IMR-90 (cell line): Measurements from ENCODE around the gene EFCAB8. TPM values are rescaled to one million over a fixed set of nuclear protein-coding genes. Genes with fewer than 3 reads are reported as not detected.

ENCODE experiments used
- ATAC-seq: fragments of 200-7000 bp; cut with Tn5 transposase; 2 replicates; pipeline ENCODE4 v1.9.1; 2020; ENCODE audit warnings: low read depth, mild to moderate bottlenecking, moderate library complexity
- BruUV-seq: library from RNA; stranded (reverse); fragments of 400-500 nt; replicated peaks from 2 replicates; lab custom pipeline; 2021; lab: Mats Ljungman, UMichigan
- CTCF ChIA-PET: fragments of 300-600 bp; formaldehyde crosslinking; extraction: SDS; loops from one replicate; lab custom pipeline; 2021; ENCODE audit warnings: antibody characterized with exemption; lab: Yijun Ruan, JAX
- POLR2A ChIA-PET: fragments of 300-600 bp; sonication (Branson Sonifier 250); formaldehyde crosslinking; loops from one replicate; lab custom pipeline; 2022; ENCODE audit warnings: antibody characterized with exemption; ENCODE audit not compliant: unreplicated experiment; lab: Charles Lee
- DNase-seq: peaks from one replicate; pipeline ENCODE4 v3.0.0; 2013
- H2AFZ ChIP-seq: replicated peaks from 2 replicates; pipeline ENCODE3; 2013; ENCODE audit warnings: low read length, mild to moderate bottlenecking; ENCODE audit not compliant: poor library complexity
- H2AK5ac ChIP-seq: 2 replicates; pipeline ENCODE4 v1.6.1; 2013; ENCODE audit warnings: low read depth, low read length, inconsistent platforms
- H2AK9ac ChIP-seq: replicated peaks from 2 replicates; pipeline ENCODE3; 2013; ENCODE audit warnings: mild to moderate bottlenecking, low read depth, low read length, moderate library complexity; ENCODE audit not compliant: poor library complexity
- H2BK120ac ChIP-seq: 2 replicates; pipeline ENCODE4 v1.6.1; 2013; ENCODE audit warnings: low read depth, low read length, inconsistent platforms
- H2BK15ac ChIP-seq: 3 replicates; pipeline ENCODE4 v1.6.1; 2013; ENCODE audit warnings: low read depth, low read length, inconsistent platforms
- H2BK20ac ChIP-seq: 2 replicates; pipeline ENCODE4 v1.6.1; 2013; ENCODE audit warnings: low read depth, mild to moderate bottlenecking, inconsistent platforms, low read length, moderate library complexity
- H2BK5ac ChIP-seq: 2 replicates; pipeline ENCODE4 v1.6.1; 2013; ENCODE audit warnings: mild to moderate bottlenecking, low read depth, low read length, inconsistent platforms; ENCODE audit not compliant: poor library complexity, severe bottlenecking
- H3K14ac ChIP-seq: replicated peaks from 2 replicates; pipeline ENCODE4 v1.6.1; 2013; ENCODE audit warnings: low read depth, low read length, inconsistent platforms
- H3K18ac ChIP-seq: 2 replicates; pipeline ENCODE4 v1.6.1; 2013; ENCODE audit warnings: low read depth, low read length, control low read depth
- H3K23ac ChIP-seq: 2 replicates; pipeline ENCODE4 v1.6.1; 2013; ENCODE audit warnings: low read depth, low read length, inconsistent platforms
- H3K27ac ChIP-seq: 2 replicates; pipeline ENCODE4 v1.5.1; 2013; ENCODE audit warnings: mild to moderate bottlenecking, control low read depth, low read length; ENCODE audit not compliant: insufficient read depth
- H3K27me3 ChIP-seq: 2 replicates; pipeline ENCODE4 v1.6.1; 2013; ENCODE audit warnings: low read length; ENCODE audit not compliant: control insufficient read depth, insufficient read depth
- H3K36me3 ChIP-seq: 2 replicates; pipeline ENCODE4 v1.6.1; 2013; ENCODE audit warnings: low read length, mixed read lengths; ENCODE audit not compliant: control insufficient read depth, insufficient read depth
- H3K4ac ChIP-seq: 2 replicates; pipeline ENCODE4 v1.6.1; 2013; ENCODE audit warnings: low read depth, low read length, inconsistent platforms
- H3K4me1 ChIP-seq: 2 replicates; pipeline ENCODE4 v1.6.1; 2013; ENCODE audit warnings: low read length, mixed read lengths; ENCODE audit not compliant: control insufficient read depth, insufficient read depth
- H3K4me2 ChIP-seq: 2 replicates; pipeline ENCODE4 v1.6.1; 2013; ENCODE audit warnings: low read depth, mild to moderate bottlenecking, control low read depth, low read length, moderate library complexity
- H3K4me3 ChIP-seq: 2 replicates; pipeline ENCODE4 v1.5.1; 2013; ENCODE audit warnings: low read depth, mild to moderate bottlenecking, control low read depth, low read length, moderate library complexity; ENCODE audit not compliant: insufficient read depth
- H3K56ac ChIP-seq: 2 replicates; pipeline ENCODE4 v1.6.1; 2013; ENCODE audit warnings: low read length, inconsistent platforms; ENCODE audit not compliant: insufficient read depth; ENCODE audit errors: extremely low read depth
- H3K79me1 ChIP-seq, 2 experiments: 2 replicates each; pipeline ENCODE4 v1.6.1; 2013; ENCODE audit warnings: low read length in 2 of 2, inconsistent platforms in 1 of 2, low read depth in 1 of 2
- H3K9ac ChIP-seq: 2 replicates; pipeline ENCODE4 v1.6.1; 2013; ENCODE audit warnings: low read depth, low read length, control low read depth
- H3K9me1 ChIP-seq: 2 replicates; pipeline ENCODE4 v1.6.1; 2013; ENCODE audit warnings: low read length, inconsistent platforms; ENCODE audit not compliant: insufficient read depth
- H3K9me3 ChIP-seq: 2 replicates; pipeline ENCODE4 v1.6.1; 2013; ENCODE audit warnings: low read length; ENCODE audit not compliant: control insufficient read depth, insufficient read depth
- H4K20me1 ChIP-seq: 2 replicates; pipeline ENCODE4 v1.6.1; 2013; ENCODE audit warnings: low read length, inconsistent platforms; ENCODE audit not compliant: insufficient read depth
- H4K5ac ChIP-seq: 2 replicates; pipeline ENCODE4 v1.6.1; 2013; ENCODE audit warnings: mild to moderate bottlenecking, low read depth, low read length, control low read depth
- H4K8ac ChIP-seq, 2 experiments: 2 replicates each; pipeline ENCODE4 v1.6.1; 2013; ENCODE audit warnings: low read depth in 2 of 2, low read length in 2 of 2, control low read depth in 1 of 2, inconsistent platforms in 1 of 2
- H4K91ac ChIP-seq: 2 replicates; pipeline ENCODE4 v1.6.1; 2013; ENCODE audit warnings: low read depth, low read length, inconsistent platforms; ENCODE audit not compliant: insufficient read depth
- BHLHE40 ChIP-seq: fragments of 150-350 bp; IDR thresholded peaks from 2 replicates; pipeline ENCODE4 v1.6.1; 2016; ENCODE audit warnings: mild to moderate bottlenecking, low read depth, low read length
- CEBPB ChIP-seq: IDR thresholded peaks from 2 replicates; pipeline ENCODE4 v1.6.1; 2012; ENCODE audit warnings: low read depth, low read length, improper control_type of control experiment
- CHD1 ChIP-seq: IDR thresholded peaks from 2 replicates; pipeline ENCODE4 v1.6.1; 2012; ENCODE audit warnings: low read depth, low read length, improper control_type of control experiment
- CTCF ChIP-seq: conservative IDR thresholded peaks from 2 replicates; pipeline ENCODE4 v1.5.1; 2012; ENCODE audit warnings: mild to moderate bottlenecking, low read depth, low read length, improper control_type of control experiment
- ELK1 ChIP-seq: fragments of 150-350 bp; IDR thresholded peaks from 2 replicates; pipeline ENCODE4 v1.6.1; 2016; ENCODE audit warnings: low read depth, mild to moderate bottlenecking, low read length, moderate library complexity, borderline replicate concordance
- FOS ChIP-seq: fragments of 150-350 bp; IDR thresholded peaks from 2 replicates; pipeline ENCODE4 v1.6.1; 2016; ENCODE audit warnings: low read depth, low read length
- MAFK ChIP-seq: IDR thresholded peaks from 2 replicates; pipeline ENCODE4 v1.6.1; 2012; ENCODE audit warnings: low read depth, low read length, improper control_type of control experiment
- MAZ ChIP-seq: IDR thresholded peaks from 2 replicates; pipeline ENCODE4 v1.6.1; 2012; ENCODE audit warnings: low read depth, mild to moderate bottlenecking, low read length, improper control_type of control experiment, moderate library complexity, borderline replicate concordance
- MXI1 ChIP-seq: IDR thresholded peaks from 2 replicates; pipeline ENCODE4 v1.6.1; 2012; ENCODE audit warnings: low read depth, mild to moderate bottlenecking, low read length, moderate library complexity, borderline replicate concordance
- NFE2L2 ChIP-seq: fragments of 150-350 bp; IDR thresholded peaks from 2 replicates; pipeline ENCODE4 v1.6.1; 2016; ENCODE audit warnings: low read depth, mild to moderate bottlenecking, low read length
- POLR2A ChIP-seq: IDR thresholded peaks from 2 replicates; pipeline ENCODE4 v1.6.1; 2012; ENCODE audit warnings: mild to moderate bottlenecking, low read depth, low read length
- RAD21 ChIP-seq: IDR thresholded peaks from 2 replicates; pipeline ENCODE4 v1.6.1; 2012; ENCODE audit warnings: low read length, improper control_type of control experiment
- RCOR1 ChIP-seq: IDR thresholded peaks from 2 replicates; pipeline ENCODE4 v1.6.1; 2012; ENCODE audit warnings: mild to moderate bottlenecking, low read length, improper control_type of control experiment; ENCODE audit not compliant: insufficient replicate concordance
- RFX5 ChIP-seq: IDR thresholded peaks from 2 replicates; pipeline ENCODE4 v1.8.0; 2012; ENCODE audit warnings: low read depth, mild to moderate bottlenecking, low read length, moderate library complexity
- SMC3 ChIP-seq: fragments of 150-350 bp; IDR thresholded peaks from 2 replicates; pipeline ENCODE4 v1.6.1; 2016; ENCODE audit warnings: low read depth, mild to moderate bottlenecking, antibody characterized with exemption, low read length, moderate library complexity
- USF2 ChIP-seq: fragments of 150-350 bp; IDR thresholded peaks from 2 replicates; pipeline ENCODE4 v1.6.1; 2017; ENCODE audit warnings: mild to moderate bottlenecking, antibody characterized with exemption, low read length, low read depth
- whole genome bisulfite sequencing, 2 experiments: methylation state at CpG; one replicate each; pipeline versions ENCODE4 v1.1.5 to v1.1.7; 2013; ENCODE audit warnings: missing lambda C conversion rate in 2 of 2; ENCODE audit not compliant: insufficient read length in 1 of 2; ENCODE audit errors: extremely low coverage in 2 of 2; 5-methylcytosine and 5-hydroxymethylcytosine counted together
- dilution Hi-C: fragments of 300-500 bp; cut with HindIII; formaldehyde crosslinking; loops from one replicate; pipeline ENCODE4 v1.14.3; 2018; ENCODE audit warnings: low sequenced_read_pairs; ENCODE audit not compliant: unreplicated experiment
- in situ Hi-C: fragments of 300-500 bp; cut with MboI; formaldehyde crosslinking; loops from 3 replicates; pipeline ENCODE4 v1.14.3; 2019; ENCODE audit warnings: low sequenced_read_pairs, inconsistent platforms, mixed read lengths
- intact Hi-C: fragments of 100-400 bp; cut with micrococcal nuclease; formaldehyde crosslinking; loops from 2 replicates; pipeline ENCODE4 v1.10.0; 2022
- polyA plus RNA-seq, 3 experiments: library from polyadenylated mRNA; depleted of rRNA; stranded (reverse); fragments of >200 nt; gene quantifications; 2 replicates each; pipeline ENCODE4 v1.2.3, GENCODE V29; 2012; ENCODE audit warnings: low replicate concordance in 1 of 3
- total RNA-seq: library from RNA; depleted of rRNA; stranded (reverse); fragments of >200 nt; gene quantifications from 2 replicates; pipeline ENCODE4 v1.2.3, GENCODE V29; 2012

EFCAB8 gene
- total and polyA plus RNA-seq, 2 of the 4 experiments (the other 2 are of a cell fraction) = not detected

GRCh38 chr20:32846852-32847251 lies 11.9 kb upstream of the EFCAB8 start:
- H3K4me3 ChIP-seq = no peak overlapping the region
- dilution Hi-C loops = no loop called here
- no peak overlapping the region for H4K91ac ChIP-seq
- WGBS, 2 experiments = no CpG with 5 or more reads among the region's 5 CpGs
- intact Hi-C loops = no loop called here
- DNase-seq = no peak
- no peak overlapping the region for H3K9ac ChIP-seq
- H2BK120ac ChIP-seq = no peak overlapping the region
- H2AK9ac ChIP-seq = no peak overlapping the region
- ChIA-PET POLR2A (no interaction called here), CTCF (no interaction called here)
- ATAC-seq = no peak
- no peak overlapping the region for H3K27ac ChIP-seq
- H3K4ac ChIP-seq = no peak overlapping the region
- H3K14ac ChIP-seq = no peak overlapping the region
- peaks cover 25 to 78% of the 10 kb centered on the region in 2 experiments for H3K79me1 ChIP-seq
- H3K9me1 ChIP-seq = peaks cover 8% of the 10 kb centered on the region; the same call in 1 of the 2 replicates
- no peak overlapping the region for H2BK15ac ChIP-seq
- H2BK20ac ChIP-seq = no peak overlapping the region
- H4K20me1 ChIP-seq = peaks cover 44% of the 10 kb centered on the region
- peaks cover 37% of the 10 kb centered on the region for H3K36me3 ChIP-seq
- no peak overlapping the region for H3K56ac ChIP-seq
- TF ChIP-seq CHD1 = no peak
- no peak for TF ChIP-seq CEBPB
- no peak for TF ChIP-seq FOS
- TF ChIP-seq RCOR1 = no peak
- TF ChIP-seq MAFK = no peak
- no peak for TF ChIP-seq NFE2L2
- TF ChIP-seq POLR2A = no peak
- TF ChIP-seq CTCF = no peak
- TF ChIP-seq RAD21 = no peak
- TF ChIP-seq RFX5 = no peak
- no peak for TF ChIP-seq BHLHE40
- TF ChIP-seq MXI1 = no peak
- TF ChIP-seq USF2 = no peak
- no peak for TF ChIP-seq ELK1
- no peak for TF ChIP-seq SMC3
- no peak for TF ChIP-seq MAZ
- peaks cover 3% of the 10 kb centered on the region; the same call in 1 of the 2 replicates for H3K4me1 ChIP-seq
- H3K4me2 ChIP-seq = no peak overlapping the region
- H4K8ac ChIP-seq = no peak overlapping the region
- H3K27me3 ChIP-seq = no peaks in the 10 kb centered on the region
- no peak overlapping the region for H2BK5ac ChIP-seq
- no peak overlapping the region; the same call in 1 of the 2 replicates for H3K23ac ChIP-seq
- H4K5ac ChIP-seq = no peak overlapping the region
- H3K9me3 ChIP-seq = no peaks in the 10 kb centered on the region
- H2AK5ac ChIP-seq = no peak overlapping the region
- no peak overlapping the region for H2AFZ ChIP-seq
- in situ Hi-C loops = no loop called here
- no TSS peak for BruUV-seq
- H3K18ac ChIP-seq = no peak overlapping the region
